GM21526 (cell line): Measurements from ENCODE around the gene NTNG1.
A peak's percentile ranks its signal among the peaks of the same experiment; 100 is the strongest.

ENCODE experiments used
- ATAC-seq: cut with Tn5 transposase; IDR thresholded peaks from one replicate; pipeline ENCODE4 v1.9.1; 2021; ENCODE audit warnings: moderate library complexity; ENCODE audit not compliant: unreplicated experiment, low FRiP score

The NTNG1 gene

GRCh38 chr1:107483949-107484348 lies 343.1 kb downstream of the NTNG1 start:
- no peak for ATAC-seq

- ATAC-seq, result no peak
These were observed 345.5 kb downstream of the NTNG1 start for GRCh38 chr1:107486349-107486748.

GRCh38 chr1:107487506-107487905 lies 346.7 kb downstream of the NTNG1 start:
- no peak for ATAC-seq

GRCh38 chr1:107491582-107491981 lies 350.7 kb downstream of the NTNG1 start:
- ATAC-seq, result no peak

GRCh38 chr1:107493111-107493716 lies 352.4 kb downstream of the NTNG1 start:
- no peak for ATAC-seq

- no peak for ATAC-seq
These were observed 353.2 kb downstream of the NTNG1 start for GRCh38 chr1:107494061-107494460.

GRCh38 chr1:107496002-107496401 lies 355.2 kb downstream of the NTNG1 start:
- ATAC-seq, result no peak

GRCh38 chr1:107499139-107499744 lies 358.4 kb downstream of the NTNG1 start:
- peak; percentile 97 for ATAC-seq

- ATAC-seq, result no peak
These were observed 360.3 kb downstream of the NTNG1 start for GRCh38 chr1:107501081-107501605.

GRCh38 chr1:107510347-107510746 lies 369.5 kb downstream of the NTNG1 start:
- no peak for ATAC-seq

GRCh38 chr1:107512836-107513235 lies 372.0 kb downstream of the NTNG1 start:
- no peak for ATAC-seq

- no peak for ATAC-seq
These were observed 374.0 kb downstream of the NTNG1 start for GRCh38 chr1:107514841-107515240.

GRCh38 chr1:107515702-107516101 lies 374.9 kb downstream of the NTNG1 start:
- ATAC-seq, result no peak

- ATAC-seq, result no peak
These were observed 382.2 kb downstream of the NTNG1 start for GRCh38 chr1:107523061-107523460.

- ATAC-seq, result no peak
These were observed 382.9 kb downstream of the NTNG1 start for GRCh38 chr1:107523736-107524135.

- ATAC-seq, result no peak
These were observed 383.5 kb downstream of the NTNG1 start for GRCh38 chr1:107524301-107524700.

- no peak for ATAC-seq
These were observed 384.3 kb downstream of the NTNG1 start for GRCh38 chr1:107525145-107525544.

GRCh38 chr1:107525961-107526360 lies 385.1 kb downstream of the NTNG1 start:
- ATAC-seq, result no peak

GRCh38 chr1:107526524-107527198 lies 385.8 kb downstream of the NTNG1 start:
- ATAC-seq, result no peak

- ATAC-seq, result peak; percentile 96
These were observed 388.8 kb downstream of the NTNG1 start for GRCh38 chr1:107529511-107530149.

- no peak for ATAC-seq
These were observed 389.7 kb downstream of the NTNG1 start for GRCh38 chr1:107530543-107530942.
